Measurements from ENCODE around the gene CLCNKB. TPM values are rescaled to one million over a fixed set of nuclear protein-coding genes. Genes with fewer than 3 reads are reported as not detected.
"Not testable (repeated sequence)": the region's sequence is repeated elsewhere in the genome, so short reads cannot be mapped to it uniquely, and the experiment has no call there.

Gene CLCNKB
- total RNA-seq, 1 donor from 2014 or later, result 0.18 TPM

GRCh38 chr1:16031551-16031950 lies 12.0 kb upstream of the CLCNKB start:
- Histone ChIP-seq H3K27ac (no peak overlapping the region), H3K9me3 (no peaks in the 10 kb centered on the region), H3K36me3 (no peaks in the 10 kb centered on the region), H3K4me3 (no peak overlapping the region), H3K4me1 (peaks cover 7% of the 10 kb centered on the region), H3K27me3 (ENCODE audit: low read depth) (peaks cover 25% of the 10 kb centered on the region)
- ATAC-seq (no peak), DNase-seq (no peak)
- intact Hi-C loops (cut with DNase I), result no loop called here
- TF ChIP-seq CTCF (IDR thresholded peaks at IDR 0.05), result no peak

- Histone ChIP-seq H3K27me3 (ENCODE audit: low read depth) (peaks cover 18% of the 10 kb centered on the region), H3K4me3 (no peak overlapping the region), H3K4me1 (no peaks in the 10 kb centered on the region), H3K36me3 (no peaks in the 10 kb centered on the region), H3K9me3 (no peaks in the 10 kb centered on the region), H3K27ac (no peak overlapping the region)
- peak; percentile 90 for TF ChIP-seq CTCF (IDR thresholded peaks at IDR 0.05)
- intact Hi-C loops (cut with DNase I), result no loop called here
- ATAC-seq (peak; percentile 93 to 95), DNase-seq (peak; percentile 87)
Observed at GRCh38 chr1:16032388-16033102, 11.0 kb upstream of the CLCNKB start.

GRCh38 chr1:16033103-16033632 lies 10.4 kb upstream of the CLCNKB start:
- H3K36me3 ChIP-seq; ATAC-seq; H3K27ac ChIP-seq; intact Hi-C loops (cut with DNase I); H3K4me3 ChIP-seq; H3K9me3 ChIP-seq; H3K4me1 ChIP-seq; DNase-seq: not testable (repeated sequence)
- H3K27me3 ChIP-seq (ENCODE audit: low read depth), result peaks cover 14% of the 10 kb centered on the region

- intact Hi-C loops (cut with DNase I); ATAC-seq: not testable (repeated sequence)
Observed at GRCh38 chr1:16036461-16036860, 7.1 kb upstream of the CLCNKB start.

GRCh38 chr1:16038620-16038912 lies 5.0 kb upstream of the CLCNKB start:
- no peaks in the 10 kb centered on the region for H3K27me3 ChIP-seq (ENCODE audit: low read depth)
- no peaks in the 10 kb centered on the region for H3K9me3 ChIP-seq
- no peak for TF ChIP-seq CTCF (IDR thresholded peaks at IDR 0.05)
- intact Hi-C loops (cut with DNase I), result no loop called here
- ATAC-seq, result no peak
- no peak for DNase-seq
- H3K4me1 ChIP-seq, result no peaks in the 10 kb centered on the region
- no peaks in the 10 kb centered on the region for H3K36me3 ChIP-seq
- no peak overlapping the region for H3K4me3 ChIP-seq
- no peak overlapping the region for H3K27ac ChIP-seq

More at GRCh38 chr1:16036461-16036860, 7.1 kb upstream of the CLCNKB start:
- H3K36me3 ChIP-seq; H3K4me3 ChIP-seq; H3K4me1 ChIP-seq; H3K27me3 ChIP-seq (ENCODE audit: low read depth); DNase-seq; H3K9me3 ChIP-seq; H3K27ac ChIP-seq: not testable (repeated sequence)

GRCh38 chr1:16039871-16040270 lies 3.7 kb upstream of the CLCNKB start:
- H3K27me3 ChIP-seq (ENCODE audit: low read depth); H3K27ac ChIP-seq; H3K9me3 ChIP-seq; H3K4me1 ChIP-seq; H3K4me3 ChIP-seq; DNase-seq; H3K36me3 ChIP-seq; intact Hi-C loops (cut with DNase I); ATAC-seq: not testable (repeated sequence)

- no peak for ATAC-seq
- H3K9me3 ChIP-seq, result no peaks in the 10 kb centered on the region
Observed at GRCh38 chr1:16041200-16041599, 2.4 kb upstream of the CLCNKB start.

More at GRCh38 chr1:16041200-16041599, 2.4 kb upstream of the CLCNKB start:
- DNase-seq, result no peak
- H3K27me3 ChIP-seq (ENCODE audit: low read depth), result no peaks in the 10 kb centered on the region
- intact Hi-C loops (cut with DNase I), result no loop called here
- H3K36me3 ChIP-seq, result no peaks in the 10 kb centered on the region
- H3K4me1 ChIP-seq, result no peaks in the 10 kb centered on the region
- no peak overlapping the region for H3K27ac ChIP-seq
- H3K4me3 ChIP-seq, result no peak overlapping the region
- TF ChIP-seq CTCF (IDR thresholded peaks at IDR 0.05), result no peak
